DMS79 (cell line): ENCODE results near the gene MYL4.

Experiments used
- DNase-seq: peaks from one replicate; lab custom pipeline; 2025; lab: John Stamatoyannopoulos, UW

The MYL4 gene

DNA sequence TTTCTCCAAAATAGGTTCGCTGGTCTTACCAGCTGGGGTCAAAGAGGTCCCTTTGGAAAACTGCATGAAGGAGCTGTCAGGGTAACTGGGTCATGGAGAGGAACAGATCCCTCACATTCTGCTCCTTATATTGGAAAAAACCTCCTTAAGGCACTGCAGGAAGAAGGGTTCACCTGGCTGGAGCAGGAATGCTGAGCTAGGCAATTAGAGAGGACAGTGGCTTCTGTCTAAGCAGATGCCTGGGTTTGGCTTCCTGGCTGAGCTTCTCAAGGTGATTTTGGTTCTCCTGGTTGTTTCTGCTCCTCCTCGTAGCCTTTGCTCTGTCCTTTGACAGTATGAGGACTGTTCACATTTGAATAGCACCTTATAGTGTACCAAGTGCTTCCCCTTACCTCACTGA lies 64.1 kb downstream of the MYL4 start:
- DNase-seq, result no peak
